HG02943 (cell line): Measurements from ENCODE around the gene ADGRD1.

Source experiments
- ATAC-seq: cut with Tn5 transposase; IDR thresholded peaks from one replicate; pipeline ENCODE4 v1.9.1; 2021; ENCODE audit warnings: mild to moderate bottlenecking, low read depth, moderate library complexity; ENCODE audit not compliant: unreplicated experiment

The ADGRD1 gene

GRCh38 chr12:130961921-130962451 is 8.3 kb downstream of the ADGRD1 start:
- ATAC-seq = no peak

GRCh38 chr12:130965214-130965613 is 11.5 kb downstream of the ADGRD1 start:
- no peak for ATAC-seq

GRCh38 chr12:130965668-130966067 is 12.0 kb downstream of the ADGRD1 start:
- ATAC-seq = no peak

GRCh38 chr12:130966443-130967030 is 12.8 kb downstream of the ADGRD1 start:
- ATAC-seq = no peak

GRCh38 chr12:130967636-130968035 is 13.9 kb downstream of the ADGRD1 start:
- no peak for ATAC-seq

GRCh38 chr12:130968611-130969010 is 14.9 kb downstream of the ADGRD1 start:
- ATAC-seq = no peak

GRCh38 chr12:130969223-130969622 is 15.5 kb downstream of the ADGRD1 start:
- ATAC-seq = no peak

- ATAC-seq = no peak
Observed at GRCh38 chr12:130970165-130970907, 16.6 kb downstream of the ADGRD1 start.

GRCh38 chr12:130970908-130971233 is 17.2 kb downstream of the ADGRD1 start:
- ATAC-seq = no peak

GRCh38 chr12:130971925-130972585 is 18.3 kb downstream of the ADGRD1 start:
- no peak for ATAC-seq

GRCh38 chr12:130972586-130972950 is 18.9 kb downstream of the ADGRD1 start:
- no peak for ATAC-seq

GRCh38 chr12:130973109-130973508 is 19.4 kb downstream of the ADGRD1 start:
- no peak for ATAC-seq

GRCh38 chr12:130973906-130974305 is 20.2 kb downstream of the ADGRD1 start:
- no peak for ATAC-seq

GRCh38 chr12:130975116-130975515 is 21.4 kb downstream of the ADGRD1 start:
- ATAC-seq = no peak

- no peak for ATAC-seq
Observed at GRCh38 chr12:130976171-130976720, 22.5 kb downstream of the ADGRD1 start.

GRCh38 chr12:130977046-130977742 is 23.5 kb downstream of the ADGRD1 start:
- no peak for ATAC-seq

GRCh38 chr12:130977743-130978095 is 24.0 kb downstream of the ADGRD1 start:
- no peak for ATAC-seq

GRCh38 chr12:130978785-130979184 is 25.1 kb downstream of the ADGRD1 start:
- ATAC-seq = no peak

- no peak for ATAC-seq
Observed at GRCh38 chr12:130981074-130981742, 27.5 kb downstream of the ADGRD1 start.

- no peak for ATAC-seq
Observed at GRCh38 chr12:130981911-130982310, 28.2 kb downstream of the ADGRD1 start.
